ENCODE measurements around the gene SLC24A3.

Gene SLC24A3

GRCh38 chr20:19336631-19337030 lies 124.2 kb downstream of the SLC24A3 start:
- in situ Hi-C loops (cut with HindIII; ENCODE audit: low sequenced_read_pairs): no loop called here
- no peak for TF ChIP-seq CTCF (IDR thresholded peaks at IDR 0.05; ENCODE audit: low read depth, low read length, missing control alignments)
- DNase-seq (ENCODE audit: low read depth): no peak

GRCh38 chr20:19338380-19338779 lies 125.9 kb downstream of the SLC24A3 start:
- in situ Hi-C loops (cut with HindIII; ENCODE audit: low sequenced_read_pairs): no loop called here
- H3K4me3 ChIP-seq (ENCODE audit: low read depth, low read length): no peak overlapping the region
- TF ChIP-seq CTCF (IDR thresholded peaks at IDR 0.05; ENCODE audit: low read depth, low read length, missing control alignments): no peak
- DNase-seq (ENCODE audit: low read depth): no peak

More at GRCh38 chr20:19336631-19337030, 124.2 kb downstream of the SLC24A3 start:
- no peak overlapping the region for H3K4me3 ChIP-seq (ENCODE audit: low read depth, low read length)

GRCh38 chr20:19338960-19339359 lies 126.5 kb downstream of the SLC24A3 start:
- in situ Hi-C loops (cut with HindIII; ENCODE audit: low sequenced_read_pairs): no loop called here
- TF ChIP-seq CTCF (IDR thresholded peaks at IDR 0.05; ENCODE audit: low read depth, low read length, missing control alignments): no peak
- no peak for DNase-seq (ENCODE audit: low read depth)
- no peak overlapping the region for H3K4me3 ChIP-seq (ENCODE audit: low read depth, low read length)

GRCh38 chr20:19341348-19342053 lies 129.1 kb downstream of the SLC24A3 start:
- H3K4me3 ChIP-seq (ENCODE audit: low read depth, low read length): no peak overlapping the region
- no peak for TF ChIP-seq CTCF (IDR thresholded peaks at IDR 0.05; ENCODE audit: low read depth, low read length, missing control alignments)
- in situ Hi-C loops (cut with HindIII; ENCODE audit: low sequenced_read_pairs): no loop called here
- DNase-seq (ENCODE audit: low read depth): no peak

- in situ Hi-C loops (cut with HindIII; ENCODE audit: low sequenced_read_pairs): no loop called here
- DNase-seq (ENCODE audit: low read depth): no peak
- no peak for TF ChIP-seq CTCF (IDR thresholded peaks at IDR 0.05; ENCODE audit: low read depth, low read length, missing control alignments)
- H3K4me3 ChIP-seq (ENCODE audit: low read depth, low read length): no peak overlapping the region
Measured at GRCh38 chr20:19344341-19344740, 131.9 kb downstream of the SLC24A3 start.

- in situ Hi-C loops (cut with HindIII; ENCODE audit: low sequenced_read_pairs): no loop called here
- no peak overlapping the region for H3K4me3 ChIP-seq (ENCODE audit: low read depth, low read length)
- no peak for DNase-seq (ENCODE audit: low read depth)
- TF ChIP-seq CTCF (IDR thresholded peaks at IDR 0.05; ENCODE audit: low read depth, low read length, missing control alignments): no peak
Measured at GRCh38 chr20:19347943-19348456, 135.6 kb downstream of the SLC24A3 start.
